GDM1 (cell line): ENCODE results near the gene TICRR.
"Not testable (repeated sequence)": the region's sequence is repeated elsewhere in the genome, so short reads cannot be mapped to it uniquely, and the experiment has no call there.

ENCODE experiments used
- DNase-seq: peaks from one replicate; lab custom pipeline; 2025; lab: John Stamatoyannopoulos, UW

TICRR gene

DNA sequence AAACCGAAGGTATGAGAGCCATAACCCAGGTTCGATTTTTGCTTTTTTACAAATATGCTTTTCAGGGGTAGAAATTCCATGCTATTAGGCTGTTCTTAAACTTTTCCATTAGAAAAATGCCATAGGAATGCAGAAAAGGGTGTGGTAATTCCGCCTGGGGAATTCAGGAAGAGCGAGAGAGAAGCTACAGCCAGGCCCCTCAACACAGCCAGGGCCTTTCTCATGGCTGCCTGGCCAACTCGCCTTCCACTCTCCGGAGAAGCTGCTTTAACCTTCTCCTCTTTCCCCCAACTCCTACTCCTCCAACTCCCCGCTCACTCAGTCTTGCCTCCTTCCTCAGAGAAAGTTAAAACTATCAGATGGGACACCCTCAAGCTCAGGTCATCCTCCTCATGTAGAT, 9.1 kb upstream of the TICRR start:
- DNase-seq = no peak

- no peak for DNase-seq
These were observed 8.5 kb upstream of the TICRR start for GRCh38 chr15:89566621-89567294.

GRCh38 chr15:89569090-89569745, 6.1 kb upstream of the TICRR start:
- no peak for DNase-seq

- no peak for DNase-seq
These were observed 567 bp downstream of the TICRR start for GRCh38 chr15:89575656-89576416.

DNA sequence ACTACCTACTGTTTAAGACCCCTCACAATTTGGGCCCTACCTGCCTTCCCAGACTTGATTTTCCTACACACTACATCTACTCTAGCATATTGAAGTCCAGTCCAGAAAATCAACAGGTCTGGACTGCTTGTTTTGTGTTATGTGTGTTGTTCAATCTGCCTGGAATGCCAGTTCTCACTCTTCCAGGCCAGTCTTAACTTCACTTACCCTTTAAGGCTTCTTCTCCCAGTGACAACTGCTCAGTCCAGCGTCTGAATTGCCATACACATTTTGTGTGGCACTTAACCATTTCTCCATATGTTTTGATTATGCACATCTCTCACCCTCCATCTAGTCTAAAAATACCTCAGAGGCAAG, 1.1 kb downstream of the TICRR start:
- no peak for DNase-seq

DNA sequence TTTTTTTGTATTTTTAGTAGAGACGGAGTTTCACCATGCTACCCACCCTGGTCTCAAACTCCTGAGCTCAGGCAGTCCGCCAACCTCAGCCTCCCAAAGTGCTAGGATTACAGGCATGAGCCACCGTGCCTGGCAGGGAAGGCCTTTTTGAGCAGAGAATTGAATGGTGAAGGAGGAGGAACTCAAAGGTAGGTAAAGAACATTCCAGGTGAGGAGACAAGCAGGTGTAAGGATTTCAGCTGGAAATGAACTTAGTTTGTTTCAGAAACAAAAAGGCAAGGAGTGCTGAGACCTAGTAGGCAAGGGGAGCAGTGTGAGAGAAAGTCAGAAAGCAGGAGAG, 2.5 kb downstream of the TICRR start:
- DNase-seq = no peak

- no peak for DNase-seq
These were observed 2.9 kb downstream of the TICRR start for GRCh38 chr15:89578146-89578545.

DNA sequence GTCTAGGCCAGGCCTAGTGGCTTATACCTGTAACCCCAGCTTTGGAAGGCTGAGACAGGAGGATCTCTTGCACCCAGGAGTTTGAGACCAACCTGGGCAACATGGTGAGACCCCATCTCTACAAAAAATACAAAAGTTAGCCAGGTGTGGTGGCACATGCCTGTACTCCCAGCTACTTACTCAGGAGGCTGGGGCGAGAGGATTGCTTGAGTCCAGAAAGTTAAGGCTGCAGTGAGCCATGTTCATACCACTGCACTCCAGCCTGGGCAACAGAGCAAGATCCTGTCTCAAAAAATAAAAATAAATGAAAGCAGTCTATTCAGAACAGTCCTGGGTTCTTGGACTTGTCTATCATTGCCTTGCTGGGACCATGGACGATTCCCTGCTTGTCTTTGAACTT, 5.5 kb downstream of the TICRR start:
- not testable (repeated sequence) for DNase-seq

GRCh38 chr15:89586651-89587050, 11.4 kb downstream of the TICRR start:
- DNase-seq = no peak

- DNase-seq = no peak
These were observed 12.7 kb downstream of the TICRR start for GRCh38 chr15:89587955-89588354.

GRCh38 chr15:89591834-89592233, 16.6 kb downstream of the TICRR start:
- no peak for DNase-seq

DNA sequence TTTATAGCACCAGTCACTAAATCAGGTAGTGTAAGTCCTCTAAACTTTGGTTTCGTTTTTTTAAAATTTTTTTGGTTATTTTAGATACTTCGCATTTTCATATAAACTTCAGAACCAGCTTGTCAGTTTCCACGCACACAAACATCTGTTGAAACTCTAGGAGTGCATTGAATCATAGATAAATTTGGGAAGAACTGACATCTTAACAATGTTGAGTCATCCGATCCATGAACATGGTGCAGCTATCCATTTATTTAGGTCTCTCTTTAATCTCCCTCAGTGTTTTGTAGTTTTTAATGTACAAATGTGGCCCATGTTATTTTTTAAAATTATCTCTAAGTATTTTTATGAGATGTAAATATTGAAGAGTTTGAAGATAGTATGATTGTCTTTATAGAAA, 17.7 kb downstream of the TICRR start:
- DNase-seq = no peak

GRCh38 chr15:89599021-89599420, 23.8 kb downstream of the TICRR start:
- DNase-seq = no peak

DNA sequence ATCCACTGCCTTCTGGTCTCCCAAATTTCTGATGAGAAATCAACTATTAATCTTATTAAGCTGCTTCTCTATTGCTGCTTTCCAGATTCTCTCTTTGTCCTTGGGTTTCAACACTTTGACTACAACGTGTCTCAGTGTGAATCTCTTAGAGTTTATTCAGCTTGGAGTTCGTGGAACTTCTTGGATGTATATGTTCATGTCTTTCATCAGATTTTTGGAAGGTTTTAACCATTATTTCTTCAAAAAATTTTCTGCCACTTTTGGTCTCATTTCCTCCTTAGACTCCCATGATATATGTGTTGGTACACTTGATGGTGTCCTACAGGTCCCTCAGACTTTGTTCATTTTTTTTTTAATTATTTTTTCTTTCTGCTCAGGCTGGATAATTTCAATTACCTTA, 36.0 kb downstream of the TICRR start:
- DNase-seq = no peak

DNA sequence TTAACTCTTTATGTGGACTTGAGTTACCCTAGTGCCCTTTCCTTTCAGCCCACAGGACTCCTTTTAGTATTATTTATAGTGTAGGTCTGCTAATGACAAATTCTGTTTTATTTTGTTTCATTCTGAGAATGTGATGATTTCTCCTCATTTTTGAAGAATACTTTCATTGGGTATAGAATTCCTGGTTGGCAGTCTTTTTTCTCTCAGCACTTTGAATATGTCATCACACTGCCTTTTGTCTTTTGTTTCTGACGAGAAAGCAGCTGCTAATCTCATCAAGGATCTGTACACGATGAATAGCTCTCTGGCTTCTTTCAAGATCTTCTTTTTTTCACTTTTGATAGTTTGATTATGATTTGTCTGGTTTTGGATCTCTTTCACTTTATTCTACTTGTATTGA, 37.8 kb downstream of the TICRR start:
- no peak for DNase-seq

- no peak for DNase-seq
These were observed 38.9 kb downstream of the TICRR start for GRCh38 chr15:89614164-89614563.

GRCh38 chr15:89615135-89615534, 39.9 kb downstream of the TICRR start:
- no peak for DNase-seq

- no peak for DNase-seq
These were observed 41.0 kb downstream of the TICRR start for GRCh38 chr15:89616228-89616627.

GRCh38 chr15:89621547-89621946, 46.3 kb downstream of the TICRR start:
- no peak for DNase-seq

GRCh38 chr15:89623165-89623564, 47.9 kb downstream of the TICRR start:
- DNase-seq = no peak

DNA sequence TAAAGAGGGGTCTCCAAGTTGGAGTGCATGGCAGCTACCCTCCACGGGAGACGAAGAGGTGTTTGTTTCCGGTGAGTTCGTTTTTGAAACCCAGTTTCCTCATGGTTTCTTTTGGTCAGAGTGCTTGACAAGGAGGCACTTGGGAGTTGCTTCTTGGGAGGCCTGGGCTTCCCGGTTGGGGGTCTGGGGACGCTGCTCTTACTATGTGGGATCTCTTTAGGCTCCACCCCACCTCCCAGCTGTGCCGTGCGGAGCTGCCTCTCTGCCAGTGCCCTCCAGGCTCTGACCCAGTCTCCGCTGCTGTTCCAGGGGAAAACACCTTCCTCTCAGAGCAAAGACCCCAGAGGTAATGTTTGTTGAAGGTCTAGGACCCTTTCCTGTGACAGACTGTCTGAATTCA, 50.4 kb downstream of the TICRR start:
- no peak for DNase-seq

- DNase-seq = no peak
These were observed 52.1 kb downstream of the TICRR start for GRCh38 chr15:89627256-89627970.

DNA sequence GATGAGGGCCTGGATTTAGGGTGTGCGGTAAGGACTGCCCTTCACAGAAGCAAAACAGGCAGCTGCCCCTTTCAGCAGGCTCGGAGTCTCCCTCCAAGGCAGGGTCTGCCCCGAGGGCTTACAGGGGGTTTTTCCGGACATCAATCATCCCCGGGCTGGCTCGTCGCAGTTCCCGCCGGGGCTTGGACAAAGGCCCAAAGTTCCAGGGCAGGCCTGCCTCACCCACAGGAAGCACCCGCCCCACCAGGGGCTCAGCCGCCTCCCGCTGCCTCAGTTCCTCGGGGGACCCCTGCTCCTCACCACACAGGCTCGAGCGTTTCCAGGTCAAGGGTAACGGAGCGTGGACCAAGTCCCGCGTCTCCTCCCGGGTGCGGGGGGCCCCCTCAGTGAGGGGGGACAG, 53.0 kb downstream of the TICRR start:
- no peak for DNase-seq
